Osteocyte (in vitro differentiated cells): Measurements from ENCODE around the gene XAB2. TPM values are rescaled to one million over a fixed set of nuclear protein-coding genes. Genes with fewer than 3 reads are reported as not detected.

Source experiments
- DNase-seq: peaks from one replicate; pipeline ENCODE4 v3.0.0; 2021; ENCODE audit warnings: mixed read lengths; ENCODE audit not compliant: unreplicated experiment; ENCODE audit errors: extremely low spot score
- H3K27ac Mint-ChIP-seq: one replicate; pipeline ENCODE4 v1.8.0; 2021; ENCODE audit warnings: mild to moderate bottlenecking, mixed read lengths; ENCODE audit not compliant: unreplicated experiment
- H3K27me3 Mint-ChIP-seq: one replicate; pipeline ENCODE4 v1.8.0; 2021; ENCODE audit warnings: mixed read lengths; ENCODE audit not compliant: unreplicated experiment
- H3K36me3 Mint-ChIP-seq: one replicate; pipeline ENCODE4 v1.8.0; 2021; ENCODE audit warnings: mixed read lengths; ENCODE audit not compliant: unreplicated experiment
- H3K4me1 Mint-ChIP-seq: one replicate; pipeline ENCODE4 v1.8.0; 2021; ENCODE audit warnings: mixed read lengths; ENCODE audit not compliant: unreplicated experiment
- H3K4me3 Mint-ChIP-seq: one replicate; pipeline ENCODE4 v1.8.0; 2021; ENCODE audit warnings: mild to moderate bottlenecking, moderate library complexity, mixed read lengths; ENCODE audit not compliant: unreplicated experiment
- H3K9me3 Mint-ChIP-seq: one replicate; pipeline ENCODE4 v1.8.0; 2021; ENCODE audit warnings: mixed read lengths; ENCODE audit not compliant: unreplicated experiment
- total RNA-seq: library from RNA; stranded (reverse); gene quantifications from 2 replicates; pipeline ENCODE4 v1.2.1, GENCODE V29; 2021
- TF ChIP-seq, protein P1 (sequence below): fragments of 200-600 bp; sonication (generic); IDR thresholded peaks from 2 replicates; pipeline ENCODE4 v1.5.0; 2021; ENCODE audit warnings: antibody characterized with exemption, mild to moderate bottlenecking, moderate library complexity

Gene XAB2
- total RNA-seq, 1 donor from 2014 or later, result 41.7 TPM

DNA sequence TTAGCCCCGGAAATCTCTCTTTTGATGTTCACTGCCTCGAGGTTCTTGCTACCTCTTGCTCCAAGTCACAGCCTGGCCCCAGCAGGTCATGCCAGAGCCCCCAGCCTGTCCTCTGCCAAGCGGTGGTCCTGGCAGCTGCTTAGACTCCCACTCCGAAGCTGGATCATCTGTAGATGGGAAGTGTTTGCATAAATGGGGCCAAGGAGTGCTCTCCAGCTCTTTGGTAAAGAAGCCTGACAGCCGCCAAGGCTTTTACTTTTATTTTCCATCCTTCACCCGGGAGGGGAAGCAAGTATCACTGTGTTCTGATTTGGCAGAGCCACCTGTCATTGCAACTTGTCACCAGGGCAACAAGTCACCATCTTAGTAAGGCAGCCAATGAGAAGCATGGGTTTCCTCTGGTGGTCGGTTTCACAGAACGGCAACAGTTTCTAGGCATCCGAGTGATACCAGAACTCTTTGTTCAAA, 28.9 kb upstream of the XAB2 start:
- no peak overlapping the region for H3K27ac Mint-ChIP-seq
- H3K9me3 Mint-ChIP-seq, result no peaks in the 10 kb centered on the region
- TF ChIP-seq, protein P1, sequence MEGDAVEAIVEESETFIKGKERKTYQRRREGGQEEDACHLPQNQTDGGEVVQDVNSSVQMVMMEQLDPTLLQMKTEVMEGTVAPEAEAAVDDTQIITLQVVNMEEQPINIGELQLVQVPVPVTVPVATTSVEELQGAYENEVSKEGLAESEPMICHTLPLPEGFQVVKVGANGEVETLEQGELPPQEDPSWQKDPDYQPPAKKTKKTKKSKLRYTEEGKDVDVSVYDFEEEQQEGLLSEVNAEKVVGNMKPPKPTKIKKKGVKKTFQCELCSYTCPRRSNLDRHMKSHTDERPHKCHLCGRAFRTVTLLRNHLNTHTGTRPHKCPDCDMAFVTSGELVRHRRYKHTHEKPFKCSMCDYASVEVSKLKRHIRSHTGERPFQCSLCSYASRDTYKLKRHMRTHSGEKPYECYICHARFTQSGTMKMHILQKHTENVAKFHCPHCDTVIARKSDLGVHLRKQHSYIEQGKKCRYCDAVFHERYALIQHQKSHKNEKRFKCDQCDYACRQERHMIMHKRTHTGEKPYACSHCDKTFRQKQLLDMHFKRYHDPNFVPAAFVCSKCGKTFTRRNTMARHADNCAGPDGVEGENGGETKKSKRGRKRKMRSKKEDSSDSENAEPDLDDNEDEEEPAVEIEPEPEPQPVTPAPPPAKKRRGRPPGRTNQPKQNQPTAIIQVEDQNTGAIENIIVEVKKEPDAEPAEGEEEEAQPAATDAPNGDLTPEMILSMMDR, result no peak
- H3K4me3 Mint-ChIP-seq, result no peak overlapping the region
- H3K4me1 Mint-ChIP-seq, result no peaks in the 10 kb centered on the region
- H3K36me3 Mint-ChIP-seq, result no peaks in the 10 kb centered on the region
- no peak for DNase-seq
- H3K27me3 Mint-ChIP-seq, result peaks cover 14% of the 10 kb centered on the region

DNA sequence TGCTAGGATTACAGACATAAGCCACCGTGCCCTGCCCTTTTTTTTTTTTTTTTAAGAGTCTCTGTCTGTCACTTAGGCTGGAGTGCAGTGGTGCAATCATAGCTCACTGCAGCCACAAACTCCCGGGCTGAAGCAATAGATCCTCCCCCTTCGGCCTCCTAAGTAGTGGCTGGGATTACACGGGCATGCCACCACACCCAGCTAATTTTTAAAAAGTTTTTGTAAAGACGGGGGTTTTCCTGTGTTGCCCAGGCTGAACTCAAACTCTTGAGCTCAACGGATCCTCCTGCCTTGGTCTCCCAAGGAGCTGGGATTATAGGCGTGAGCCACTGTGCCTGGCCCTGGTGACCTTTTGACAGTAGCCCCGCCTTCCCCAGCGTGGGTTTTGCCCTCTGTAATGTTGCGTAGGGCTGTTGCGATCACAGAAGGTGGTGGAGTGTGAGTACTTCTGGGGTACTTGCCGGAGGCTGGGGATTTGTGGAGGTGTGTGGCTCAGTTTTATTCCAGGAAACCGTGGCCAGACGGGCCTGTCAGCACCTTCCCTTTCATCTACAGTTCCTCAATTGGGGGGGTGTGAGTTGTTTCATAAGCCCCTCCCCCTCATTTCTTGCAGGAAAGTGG, 27.9 kb upstream of the XAB2 start:
- DNase-seq, result no peak
- TF ChIP-seq, protein P1, result no peak
- Mint-ChIP-seq H3K9me3 (no peaks in the 10 kb centered on the region), H3K36me3 (no peaks in the 10 kb centered on the region), H3K27ac (no peak overlapping the region), H3K27me3 (peaks cover 14% of the 10 kb centered on the region), H3K4me1 (no peaks in the 10 kb centered on the region), H3K4me3 (no peak overlapping the region)

DNA sequence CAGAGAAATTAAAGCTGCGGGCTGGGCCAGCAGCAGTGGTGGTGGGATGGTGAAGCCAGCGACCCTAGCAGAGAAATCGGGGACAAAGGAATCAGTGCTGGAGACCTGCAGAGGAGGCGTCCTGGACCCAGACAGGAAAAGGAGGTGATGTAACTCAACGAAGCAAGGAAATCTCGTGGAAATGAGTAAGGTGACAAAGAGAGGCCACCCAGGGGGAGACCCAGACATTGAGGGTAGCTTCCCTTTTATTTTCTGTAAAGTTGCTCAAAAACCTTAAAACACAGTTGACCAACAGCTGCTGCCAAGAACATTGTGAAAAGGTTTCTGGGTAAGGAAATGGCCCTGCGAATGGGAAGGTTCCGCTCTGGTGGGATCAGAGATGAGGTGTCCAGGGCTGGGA, 26.2 kb upstream of the XAB2 start:
- H3K27me3 Mint-ChIP-seq, result peaks cover 17% of the 10 kb centered on the region

DNA sequence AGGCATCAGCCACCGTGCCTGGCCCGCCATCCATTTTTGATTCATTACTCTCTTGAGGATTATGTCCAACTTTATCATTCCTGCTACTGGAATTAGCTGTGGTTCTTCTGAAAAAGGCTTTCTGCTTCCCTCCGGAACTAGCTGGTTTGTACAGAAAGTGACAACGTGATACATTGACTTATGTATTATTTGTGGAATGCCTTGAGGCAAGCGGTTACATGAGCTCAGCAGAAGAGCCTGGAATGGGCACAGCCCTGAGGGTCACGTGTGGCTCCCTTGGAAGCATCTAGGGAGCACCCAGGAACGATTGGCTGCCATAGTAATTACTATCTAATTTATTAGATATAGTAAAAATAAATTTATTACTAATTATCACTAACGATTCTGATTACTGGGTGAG, 25.1 kb upstream of the XAB2 start:
- Mint-ChIP-seq H3K9me3 (no peaks in the 10 kb centered on the region), H3K27ac (no peak overlapping the region), H3K27me3 (peaks cover 17% of the 10 kb centered on the region), H3K4me1 (peaks cover 3% of the 10 kb centered on the region), H3K4me3 (no peak overlapping the region), H3K36me3 (no peaks in the 10 kb centered on the region)
- TF ChIP-seq, protein P1, result no peak
- DNase-seq, result no peak

More for the DNA sequence above, 26.2 kb upstream of the XAB2 start:
- TF ChIP-seq, protein P1, result no peak
- Mint-ChIP-seq H3K4me1 (peaks cover 3% of the 10 kb centered on the region), H3K9me3 (no peaks in the 10 kb centered on the region), H3K36me3 (no peaks in the 10 kb centered on the region), H3K27ac (no peak overlapping the region), H3K4me3 (no peak overlapping the region)
- DNase-seq, result no peak

DNA sequence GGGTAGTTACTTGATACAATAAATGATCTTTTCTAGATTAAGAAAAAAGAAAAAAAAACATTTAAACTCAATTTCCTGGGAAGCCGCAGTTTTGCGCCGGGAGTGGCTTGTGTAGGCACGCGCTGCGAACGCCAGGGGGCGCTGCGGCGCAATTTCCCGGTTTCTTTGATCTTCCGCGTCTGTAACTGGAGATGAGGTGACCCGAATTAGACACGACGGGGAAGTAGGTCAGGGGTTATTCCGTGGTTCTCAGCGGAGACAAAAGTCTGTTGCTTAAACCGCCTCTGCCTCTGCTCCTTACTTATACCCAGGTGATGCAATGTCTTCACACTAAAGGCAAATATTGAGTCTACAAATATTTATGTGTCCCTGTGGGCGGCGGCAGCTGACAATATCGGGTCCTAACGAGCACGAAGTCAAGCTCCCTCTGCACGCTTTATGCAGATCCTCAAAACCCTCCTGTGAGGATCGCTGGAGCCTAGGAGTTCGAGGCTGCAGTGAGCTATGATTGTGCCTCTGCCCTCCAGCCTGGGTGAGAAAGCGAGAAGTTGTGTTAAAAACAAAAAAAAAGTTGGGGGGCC, 22.8 kb upstream of the XAB2 start:
- peaks cover 8% of the 10 kb centered on the region for H3K27me3 Mint-ChIP-seq
- peak overlapping the region; percentile 31 for H3K27ac Mint-ChIP-seq
- no peaks in the 10 kb centered on the region for H3K36me3 Mint-ChIP-seq
- no peaks in the 10 kb centered on the region for H3K9me3 Mint-ChIP-seq
- TF ChIP-seq, protein P1, result peak; percentile 99
- peaks cover 3% of the 10 kb centered on the region for H3K4me1 Mint-ChIP-seq
- peak; percentile 92 for DNase-seq
- peak overlapping the region; percentile 58 for H3K4me3 Mint-ChIP-seq
